HepG2 (cell line): ENCODE results near the gene MMP28. TPM values are rescaled to one million over a fixed set of nuclear protein-coding genes. Genes with fewer than 3 reads are reported as not detected.
A peak's percentile ranks its signal among the peaks of the same experiment; 100 is the strongest.

Source experiments
- ATAC-seq: fragments of 200-7000 bp; cut with Tn5 transposase; 3 replicates; pipeline ENCODE4 v1.9.1; 2020; ENCODE audit warnings: mild to moderate bottlenecking, moderate library complexity
- BruUV-seq: library from RNA; stranded (reverse); fragments of 400-500 nt; replicated peaks from 2 replicates; lab custom pipeline; 2021; lab: Mats Ljungman, UMichigan
- CTCF ChIA-PET: fragments of 300-600 bp; formaldehyde crosslinking; extraction: SDS; loops from one replicate; lab custom pipeline; 2021; ENCODE audit warnings: low total read pairs, inconsistent platforms, low intra/inter-chr PET ratio; lab: Yijun Ruan, JAX
- POLR2A ChIA-PET: fragments of 350-600 bp; sonication (Branson Sonifier 250); formaldehyde crosslinking; loops from one replicate; lab custom pipeline; 2020; ENCODE audit warnings: antibody characterized with exemption, inconsistent platforms; lab: Yijun Ruan, JAX
- DNase-seq: peaks from one replicate; pipeline ENCODE4 v3.0.0-alpha.2; 2015; ENCODE audit warnings: low spot score
- FAIRE-seq: peaks from 3 replicates; lab custom pipeline; 2011; peaks lifted over from hg19 to GRCh38; lab: Jason Lieb, UNC
- H2AFZ ChIP-seq: one replicate; pipeline ENCODE4 v1.6.1; 2011; ENCODE audit warnings: low read length, inconsistent platforms
- H3K27ac ChIP-seq: fragments of 300-600 bp; 3 replicates; pipeline ENCODE4 v1.8.0; 2011; ENCODE audit warnings: mixed run types, mild to moderate bottlenecking, mixed read lengths, low read length, inconsistent platforms; ENCODE audit not compliant: insufficient read depth; ENCODE audit errors: extremely low read length
- H3K27me3 ChIP-seq, 2 experiments: fragments of 200-600 bp in 1 of 2; 2 replicates in 1 of 2; 3 replicates in 1 of 2; pipeline versions ENCODE4 v1.6.0 to v1.8.0; 2011; ENCODE audit warnings: low read length in 2 of 2, mild to moderate bottlenecking in 2 of 2, moderate library complexity in 2 of 2, inconsistent platforms in 1 of 2; ENCODE audit not compliant: insufficient read depth in 2 of 2, control insufficient read depth in 1 of 2
- H3K36me3 ChIP-seq, 2 experiments: fragments of 200-600 bp in 1 of 2; replicated peaks in 1 of 2; 2 replicates in 1 of 2; 3 replicates in 1 of 2; pipeline versions ENCODE4 v1.5.1 to v1.8.0; 2011; ENCODE audit warnings: low read length in 2 of 2, inconsistent platforms in 1 of 2; ENCODE audit not compliant: insufficient read depth in 2 of 2, control insufficient read depth in 1 of 2
- H3K4me1 ChIP-seq: 2 replicates; pipeline ENCODE4 v1.5.1; 2012; ENCODE audit warnings: low read length, inconsistent platforms; ENCODE audit not compliant: insufficient read depth
- H3K4me2 ChIP-seq: 2 replicates; pipeline ENCODE4 v1.6.0; 2011; ENCODE audit warnings: low read depth, low read length, inconsistent platforms
- H3K4me3 ChIP-seq, 3 experiments: fragments of 200-600 bp in 1 of 3; sonication (generic), shearing (Covaris generic) in 1 of 3; replicated peaks in 1 of 3; 2 replicates each; pipeline ENCODE4 v1.5.1; 2011 to 2016; ENCODE audit warnings: low read length in 3 of 3, inconsistent platforms in 2 of 3, low read depth in 2 of 3, mild to moderate bottlenecking in 2 of 3, control low read depth in 1 of 3, mixed read lengths in 1 of 3; ENCODE audit not compliant: insufficient read depth in 1 of 3
- H3K79me2 ChIP-seq: one replicate; pipeline ENCODE4 v1.6.1; 2011; ENCODE audit warnings: low read length, inconsistent platforms; ENCODE audit not compliant: insufficient read depth
- H3K9ac ChIP-seq: 2 replicates; pipeline ENCODE4 v1.6.0; 2011; ENCODE audit warnings: mild to moderate bottlenecking, low read depth, low read length, inconsistent platforms; ENCODE audit not compliant: insufficient read depth
- H3K9me3 ChIP-seq: 2 replicates; pipeline ENCODE4 v1.5.1; 2012; ENCODE audit warnings: mild to moderate bottlenecking, low read length
- H4K20me1 ChIP-seq: 2 replicates; pipeline ENCODE4 v1.6.0; 2011; ENCODE audit warnings: inconsistent platforms, mild to moderate bottlenecking, low read length, moderate library complexity; ENCODE audit not compliant: insufficient read depth
- AGO2 ChIP-seq: fragments of 200-400 bp; formaldehyde crosslinking; optimal IDR thresholded peaks from 2 replicates; pipeline ENCODE3; 2017; ENCODE audit warnings: mild to moderate bottlenecking, low read depth, low read length, moderate library complexity
- BHLHE40 ChIP-seq: IDR thresholded peaks from 2 replicates; pipeline ENCODE4 v1.6.1; 2011; ENCODE audit warnings: low read length, improper control_type of control experiment
- ETV6 ChIP-seq: sonication (generic); formaldehyde crosslinking; conservative IDR thresholded peaks from 2 replicates; pipeline ENCODE4 v1.4.0; 2020; ENCODE audit warnings: missing genetic modification reagents
- EZH2 ChIP-seq: conservative IDR thresholded peaks from 2 replicates; pipeline ENCODE4 v1.6.1; 2012; ENCODE audit warnings: mild to moderate bottlenecking, low read depth, low read length, moderate library complexity
- GMEB2 ChIP-seq: IDR thresholded peaks from 2 replicates; pipeline ENCODE4 v1.6.1; 2016; ENCODE audit warnings: missing biosample characterization, missing genetic modification reagents, low read depth
- NR0B2 ChIP-seq: sonication (generic); formaldehyde crosslinking; IDR thresholded peaks from 2 replicates; pipeline ENCODE4 v1.4.0; 2020; ENCODE audit warnings: mild to moderate bottlenecking, missing genetic modification reagents
- PRPF4 ChIP-seq: fragments of 200-400 bp; formaldehyde crosslinking; IDR thresholded peaks from 2 replicates; pipeline ENCODE4 v1.6.1; 2016; ENCODE audit warnings: low read length, low read depth; ENCODE audit not compliant: poor library complexity, severe bottlenecking
- RBFOX2 ChIP-seq: fragments of 200-400 bp; formaldehyde crosslinking; IDR thresholded peaks from 2 replicates; pipeline ENCODE4 v1.6.1; 2017; ENCODE audit warnings: low read depth, mild to moderate bottlenecking, low read length
- SIX1 ChIP-seq: sonication (generic); formaldehyde crosslinking; IDR thresholded peaks from 2 replicates; pipeline ENCODE4 v1.4.0; 2020; ENCODE audit warnings: missing genetic modification reagents, borderline replicate concordance
- TBP ChIP-seq: sonication (generic); formaldehyde crosslinking; IDR thresholded peaks from 2 replicates; pipeline ENCODE4 v1.5.0; 2020; ENCODE audit warnings: missing genetic modification reagents
- ZFP36L2 ChIP-seq: sonication (generic); formaldehyde crosslinking; IDR thresholded peaks from 2 replicates; pipeline ENCODE4 v1.4.0; 2020; ENCODE audit warnings: missing genetic modification reagents
- ZNF17 ChIP-seq: sonication (generic); formaldehyde crosslinking; IDR thresholded peaks from 2 replicates; pipeline ENCODE4 v1.5.0; 2020; ENCODE audit warnings: mild to moderate bottlenecking, missing genetic modification reagents
- ZNF18 ChIP-seq: sonication (generic); formaldehyde crosslinking; IDR thresholded peaks from 2 replicates; pipeline ENCODE4 v1.8.0; 2022; ENCODE audit warnings: mild to moderate bottlenecking, missing genetic modification reagents; ENCODE audit not compliant: insufficient replicate concordance
- ZNF33A ChIP-seq: sonication (generic); formaldehyde crosslinking; IDR thresholded peaks from 2 replicates; pipeline ENCODE4 v1.5.1; 2020; ENCODE audit warnings: missing genetic modification reagents, mild to moderate bottlenecking, moderate library complexity, borderline replicate concordance
- ZSCAN22 ChIP-seq: sonication (generic); formaldehyde crosslinking; IDR thresholded peaks from 2 replicates; pipeline ENCODE4 v1.4.0; 2020; ENCODE audit warnings: mild to moderate bottlenecking, missing genetic modification reagents
- WGBS: methylation state at CpG from one replicate; pipeline ENCODE4 v1.1.6; 2017; ENCODE audit warnings: low lambda C conversion rate; 5-methylcytosine and 5-hydroxymethylcytosine counted together
- in situ Hi-C: cut with HindIII; loops from 2 replicates; pipeline ENCODE4 v1.10.0; 2017; ENCODE audit warnings: low pct_unique_long_range_greater_than_20kb; ENCODE audit not compliant: extremely low pct_ligation_motif_present
- intact Hi-C: fragments of 100-400 bp; cut with micrococcal nuclease; formaldehyde crosslinking; loops from one replicate; pipeline ENCODE4 v1.10.0; 2022; ENCODE audit not compliant: unreplicated experiment
- polyA plus RNA-seq, 8 experiments: library from polyadenylated mRNA; depleted of rRNA in 3 of 8; stranded (reverse) in 7 of 8; unstranded in 1 of 8; fragments of >200 nt; fragmentation: Illumina TruSeq in 4 of 8; extraction: Trizol in 4 of 8; gene quantifications; 2 replicates each; pipeline versions ENCODE4 v1.2.1 to v1.2.3, GENCODE V29; 2011 to 2016; ENCODE audit warnings: low read depth in 4 of 8, missing spikeins in 1 of 8, mixed read lengths in 1 of 8; ENCODE audit not compliant: insufficient read depth in 1 of 8
- total RNA-seq, 5 experiments: library from RNA; depleted of rRNA; stranded (reverse); fragments of >200 nt; fragmentation: Illumina TruSeq; extraction: Trizol; gene quantifications; 2 replicates each; pipeline ENCODE4 v1.2.3, GENCODE V29; 2016; ENCODE audit warnings: low read depth in 1 of 5

The MMP28 gene
- total and polyA plus RNA-seq, 2 of the 13 experiments (the other 11 are each of a cell fraction or from before 2014, with no cell fraction given), result not detected

- no peak overlapping the region for H3K4me2 ChIP-seq
- peaks cover 2% of the 10 kb centered on the region for H3K79me2 ChIP-seq
- in situ Hi-C loops (loop anchor here (25.0 kb wide), 1 partner anchor 423 kb away; no protein-coding TSS in a partner anchor), intact Hi-C loops (no loop called here)
- TF ChIP-seq AGO2, result peak; percentile 53
- no peak for TF ChIP-seq RBFOX2
- no peaks in the 10 kb centered on the region for H3K27me3 ChIP-seq
- DNase-seq, result no peak
- no peak overlapping the region for H3K4me3 ChIP-seq
- ChIA-PET CTCF (no interaction called here), POLR2A (no interaction called here)
- H3K9ac ChIP-seq, result no peak overlapping the region
- no peak for FAIRE-seq
- H4K20me1 ChIP-seq, result no peaks in the 10 kb centered on the region
- BruUV-seq, result no TSS peak
- WGBS, result 86% methylated on average over 17 of the region's 29 CpGs
- no peak for ATAC-seq
- no peaks in the 10 kb centered on the region for H3K9me3 ChIP-seq
- peaks cover 23% of the 10 kb centered on the region for H3K4me1 ChIP-seq
- no peak overlapping the region for H2AFZ ChIP-seq
- H3K36me3 ChIP-seq, result no peaks in the 10 kb centered on the region
- H3K27ac ChIP-seq, result no peak overlapping the region
These were observed 60.2 kb downstream of the MMP28 start for GRCh38 chr17:35735036-35735805.

GRCh38 chr17:35734396-35734795 lies 61.0 kb downstream of the MMP28 start:
- no peak overlapping the region for H3K4me2 ChIP-seq
- DNase-seq (no peak), ATAC-seq (no peak), FAIRE-seq (no peak)
- BruUV-seq, result no TSS peak
- H4K20me1 ChIP-seq, result no peaks in the 10 kb centered on the region
- peaks cover 24% of the 10 kb centered on the region for H3K4me1 ChIP-seq
- no peaks in the 10 kb centered on the region for H3K9me3 ChIP-seq
- H3K27ac ChIP-seq, result no peak overlapping the region
- H2AFZ ChIP-seq, result no peak overlapping the region
- CTCF ChIA-PET, result no interaction called here
- no peaks in the 10 kb centered on the region for H3K36me3 ChIP-seq
- 82% methylated on average over 7 of the region's 7 CpGs for WGBS
- no peak overlapping the region for H3K9ac ChIP-seq
- POLR2A ChIA-PET, result no interaction called here
- intact Hi-C loops (no loop called here), in situ Hi-C loops (loop anchor here (25.0 kb wide), 1 partner anchor 422 kb away; no protein-coding TSS in a partner anchor)
- H3K4me3 ChIP-seq, result no peak overlapping the region
- no peak for TF ChIP-seq ZFP36L2 (CRISPR knock-in tag)
- TF ChIP-seq PRPF4, result no peak
- no peak for TF ChIP-seq NR0B2 (CRISPR knock-in tag)
- TF ChIP-seq EZH2, result no peak
- no peak for TF ChIP-seq TBP
- no peak for TF ChIP-seq ZSCAN22 (CRISPR knock-in tag)
- TF ChIP-seq BHLHE40, result no peak
- TF ChIP-seq SIX1 (CRISPR knock-in tag), result no peak
- TF ChIP-seq ZNF17 (CRISPR knock-in tag), result no peak
- no peak for TF ChIP-seq GMEB2
- no peak for TF ChIP-seq ZNF33A (CRISPR knock-in tag)
- no peak for TF ChIP-seq ZNF18
- no peak for TF ChIP-seq ETV6 (CRISPR knock-in tag)
- no peaks in the 10 kb centered on the region for H3K27me3 ChIP-seq
- peaks cover 2% of the 10 kb centered on the region for H3K79me2 ChIP-seq
